Kidney capillary endothelial cell (primary cell): ENCODE measurements around the gene TTBK1.
"Not testable (repeated sequence)": the region's sequence is repeated elsewhere in the genome, so short reads cannot be mapped to it uniquely, and the experiment has no call there.

Experiments used
- DNase-seq: peaks from one replicate; pipeline ENCODE4 v3.0.0-alpha.2; 2018; ENCODE audit warnings: low spot score

TTBK1 gene

GRCh38 chr6:43287717-43288679 is 44.7 kb downstream of the TTBK1 start:
- DNase-seq: no peak

DNA sequence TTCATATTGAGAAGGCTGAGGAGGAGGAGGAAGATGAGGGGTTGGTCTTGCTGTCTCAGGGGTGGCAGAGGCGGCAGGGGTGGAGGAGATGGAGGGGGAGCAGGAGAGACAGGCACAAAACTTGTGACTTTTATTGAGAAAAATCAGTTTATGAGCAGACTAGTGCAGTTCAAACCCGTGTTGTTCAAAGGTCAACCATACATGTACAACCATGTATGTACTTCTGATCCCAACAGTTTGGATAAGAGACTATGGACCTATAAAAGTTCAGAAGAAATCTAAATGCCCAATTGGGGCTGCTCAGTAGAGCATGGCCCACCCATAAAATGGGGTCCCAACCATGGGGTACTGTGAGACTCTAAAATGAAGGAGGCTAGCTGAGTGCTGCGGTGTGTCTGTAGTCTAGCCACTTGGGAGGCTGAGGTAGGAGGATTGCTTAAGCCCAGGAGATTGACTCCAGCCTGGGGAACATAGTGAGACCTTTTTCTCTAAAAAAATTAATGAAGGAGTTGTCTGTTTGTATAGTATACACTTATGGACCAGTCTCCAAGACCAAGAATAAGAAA is 47.1 kb downstream of the TTBK1 start:
- DNase-seq: no peak

- DNase-seq: no peak
Measured at GRCh38 chr6:43290905-43291355, 47.6 kb downstream of the TTBK1 start.

DNA sequence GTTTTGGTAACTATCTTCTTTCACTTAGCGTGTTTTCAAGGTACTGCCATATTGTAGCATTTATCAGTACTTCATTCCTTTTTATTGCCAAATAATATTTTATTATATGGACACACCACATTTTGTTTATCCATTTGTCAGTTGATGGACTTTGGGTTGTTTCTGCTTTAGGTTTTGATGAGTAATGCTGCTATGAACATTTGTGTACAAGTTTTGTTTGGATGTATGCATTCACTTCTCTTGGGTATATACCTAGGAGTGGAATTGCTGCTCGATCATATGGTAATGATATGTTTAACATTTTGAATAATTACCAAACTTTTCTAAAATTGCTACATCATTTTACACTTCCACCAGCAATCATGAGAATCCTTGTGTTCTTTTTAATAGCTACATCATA is 48.4 kb downstream of the TTBK1 start:
- no peak for DNase-seq

DNA sequence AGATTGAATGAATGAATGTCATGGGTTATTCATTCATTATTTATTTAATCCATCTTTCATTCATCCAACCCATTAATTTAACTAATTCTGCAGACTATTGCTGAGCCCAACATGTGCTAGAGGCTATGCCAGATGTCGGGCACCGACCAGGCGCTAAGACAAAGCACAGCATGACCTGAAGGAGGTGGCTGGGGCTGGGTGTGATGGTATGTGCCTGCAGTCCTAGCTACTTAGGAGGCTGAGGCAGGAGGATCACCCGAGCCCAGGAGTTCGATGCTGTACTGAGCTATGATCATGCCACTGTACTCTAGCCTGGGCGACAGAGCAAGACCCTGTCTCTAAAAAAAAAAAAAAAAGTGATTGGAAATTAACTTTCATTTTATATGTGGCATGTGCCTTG is 49.1 kb downstream of the TTBK1 start:
- no peak for DNase-seq

- no peak for DNase-seq
Measured at GRCh38 chr6:43292763-43293318, 49.6 kb downstream of the TTBK1 start.

DNA sequence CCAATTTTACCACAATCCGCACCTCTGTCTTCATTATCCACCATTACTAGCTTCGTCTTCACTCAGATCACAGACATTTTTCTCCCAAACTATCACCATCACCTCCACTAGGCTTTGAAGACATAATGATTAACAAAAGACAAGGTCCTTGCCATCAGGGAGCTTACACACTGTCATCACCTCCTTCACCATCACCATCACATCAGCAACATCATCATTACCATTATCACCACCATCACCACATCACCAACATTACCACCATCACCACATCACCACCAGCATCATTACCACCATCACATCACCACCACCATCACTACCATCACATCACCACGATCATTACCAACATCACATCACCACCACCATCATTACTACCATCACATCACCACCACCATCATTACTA is 50.4 kb downstream of the TTBK1 start:
- no peak for DNase-seq

GRCh38 chr6:43294536-43294935 is 51.3 kb downstream of the TTBK1 start:
- no peak for DNase-seq

GRCh38 chr6:43295456-43295855 is 52.2 kb downstream of the TTBK1 start:
- DNase-seq: no peak

DNA sequence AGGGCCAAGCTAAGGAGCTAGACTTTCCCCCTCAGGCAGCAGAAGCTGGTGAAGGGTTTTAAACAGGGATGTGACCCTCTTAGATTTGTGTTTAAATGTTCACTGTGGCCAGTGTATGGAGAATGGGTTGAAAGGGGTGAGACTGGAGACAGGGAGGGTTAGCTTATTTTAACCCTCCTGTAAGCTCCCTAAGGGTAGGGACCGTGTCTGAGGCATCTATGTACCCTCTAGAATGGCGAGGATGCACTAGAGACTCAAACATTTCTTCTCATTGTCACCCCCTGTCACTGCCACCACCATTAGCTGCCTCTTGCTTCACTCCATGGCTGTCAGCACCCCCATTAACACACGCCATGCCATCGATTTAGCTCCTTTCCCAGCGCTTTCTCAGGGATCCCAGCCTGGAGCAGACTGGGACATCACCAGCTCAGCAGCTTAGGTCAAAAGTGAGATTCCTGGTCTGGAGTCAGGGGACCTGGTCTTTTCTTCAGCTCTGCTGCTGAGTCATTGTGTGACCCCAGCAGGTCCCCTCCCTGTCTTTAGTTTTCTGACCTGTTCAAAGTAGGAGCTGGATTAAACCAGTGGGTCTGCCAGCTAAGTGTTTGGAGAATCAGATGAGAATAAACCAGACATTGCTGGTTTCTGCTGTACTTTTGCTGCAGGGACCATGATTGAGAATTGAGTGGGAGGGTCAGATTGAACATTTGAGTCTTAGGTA is 53.7 kb downstream of the TTBK1 start:
- no peak for DNase-seq

- no peak for DNase-seq
Measured at GRCh38 chr6:43297644-43298564, 54.6 kb downstream of the TTBK1 start, which contains the start of gene SLC22A7. Gene SLC22A7, plus strand, starts transcription at chr6:43298260. Its CDS starts 99 bp downstream, at chr6:43298359.

GRCh38 chr6:43298565-43299337 is 55.5 kb downstream of the TTBK1 start:
- DNase-seq: no peak

GRCh38 chr6:43299338-43300293 is 56.3 kb downstream of the TTBK1 start:
- DNase-seq: no peak

DNA sequence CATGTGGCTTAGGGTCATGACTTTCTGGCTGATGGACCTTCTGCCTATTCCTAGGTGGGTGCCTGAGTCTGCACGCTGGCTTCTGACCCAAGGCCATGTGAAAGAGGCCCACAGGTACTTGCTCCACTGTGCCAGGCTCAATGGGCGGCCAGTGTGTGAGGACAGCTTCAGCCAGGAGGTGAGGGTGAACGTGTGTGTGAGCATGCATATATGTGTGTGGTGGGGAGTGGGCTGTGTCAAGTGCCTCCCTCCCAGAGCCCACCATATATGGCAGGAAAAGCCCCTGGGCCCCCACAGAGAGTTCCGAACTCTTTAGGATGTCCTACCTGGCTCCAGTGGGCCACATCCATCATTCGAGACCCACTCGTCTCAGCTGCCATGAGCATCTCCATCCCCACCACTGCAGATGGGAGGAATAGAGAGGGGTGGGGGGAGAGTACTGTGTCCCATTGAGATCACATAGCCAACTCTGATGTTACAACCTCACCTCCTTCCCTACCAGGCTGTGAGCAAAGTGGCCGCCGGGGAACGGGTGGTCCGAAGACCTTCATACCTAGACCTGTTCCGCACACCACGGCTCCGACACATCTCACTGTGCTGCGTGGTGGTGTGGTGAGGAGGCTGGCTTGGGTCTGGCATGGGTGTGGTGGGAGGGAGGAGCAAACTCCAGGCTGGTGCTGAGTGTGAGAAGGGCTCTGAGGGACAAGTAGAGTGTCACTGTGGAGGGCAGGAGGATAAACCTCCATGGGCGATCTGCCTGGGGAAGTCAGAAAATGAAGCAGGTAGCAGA is 58.0 kb downstream of the TTBK1 start:
- DNase-seq: no peak

DNA sequence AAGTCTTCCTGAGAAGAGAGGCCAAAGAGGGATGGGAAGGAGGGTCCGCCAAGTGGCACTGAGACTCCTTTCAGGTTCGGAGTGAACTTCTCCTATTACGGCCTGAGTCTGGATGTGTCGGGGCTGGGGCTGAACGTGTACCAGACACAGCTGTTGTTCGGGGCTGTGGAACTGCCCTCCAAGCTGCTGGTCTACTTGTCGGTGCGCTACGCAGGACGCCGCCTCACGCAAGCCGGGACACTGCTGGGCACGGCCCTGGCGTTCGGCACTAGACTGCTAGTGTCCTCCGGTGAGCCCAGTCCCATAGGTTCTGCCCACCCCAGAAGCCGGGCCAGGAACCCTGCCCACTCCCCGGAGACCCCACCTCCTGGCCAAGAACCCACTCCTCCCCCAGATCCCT is 58.8 kb downstream of the TTBK1 start:
- no peak for DNase-seq

DNA sequence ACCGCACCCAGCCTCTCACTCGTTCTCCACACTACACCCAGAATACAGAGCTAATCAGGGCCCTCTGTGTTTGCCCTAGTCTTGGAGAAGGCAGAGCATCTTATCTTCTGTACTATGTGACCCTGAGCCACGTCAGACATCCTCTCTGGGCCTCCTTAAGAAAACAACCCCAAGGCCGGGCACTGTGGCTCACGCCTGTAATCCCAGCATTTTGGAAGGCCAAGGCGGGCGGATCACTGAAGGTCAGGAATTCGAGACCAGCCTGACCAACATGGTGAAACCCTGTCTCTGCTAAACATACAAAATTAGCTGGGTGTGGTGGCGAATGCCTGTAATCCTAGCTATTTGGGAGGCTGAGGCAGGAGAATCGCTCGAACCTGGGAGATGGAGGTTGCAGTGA is 59.7 kb downstream of the TTBK1 start:
- DNase-seq: not testable (repeated sequence)

GRCh38 chr6:43303751-43304331 is 60.6 kb downstream of the TTBK1 start:
- no peak for DNase-seq

DNA sequence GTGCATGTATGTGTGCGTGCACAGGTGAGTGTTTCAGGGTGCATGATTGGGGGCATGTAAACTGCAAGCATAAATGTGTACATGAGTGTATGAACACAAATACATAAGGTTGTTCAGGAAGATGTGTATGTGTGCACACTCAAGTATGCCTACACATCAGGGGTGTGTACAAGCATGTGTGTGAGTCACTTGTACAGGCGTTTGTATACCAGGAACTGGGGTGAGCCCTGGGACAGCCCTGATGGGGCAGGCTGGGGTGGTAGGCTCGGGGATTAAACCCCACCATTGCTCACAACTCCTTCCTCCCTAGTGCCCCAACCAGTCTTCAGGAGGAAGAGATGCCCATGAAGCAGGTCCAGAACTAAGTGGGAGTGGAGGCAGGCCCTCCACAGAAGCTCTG is 61.1 kb downstream of the TTBK1 start:
- DNase-seq: no peak
